Measurements from ENCODE around the gene DIPK1A.
"Not testable (repeated sequence)": the region's sequence is repeated elsewhere in the genome, so short reads cannot be mapped to it uniquely, and the experiment has no call there.

DIPK1A gene

DNA sequence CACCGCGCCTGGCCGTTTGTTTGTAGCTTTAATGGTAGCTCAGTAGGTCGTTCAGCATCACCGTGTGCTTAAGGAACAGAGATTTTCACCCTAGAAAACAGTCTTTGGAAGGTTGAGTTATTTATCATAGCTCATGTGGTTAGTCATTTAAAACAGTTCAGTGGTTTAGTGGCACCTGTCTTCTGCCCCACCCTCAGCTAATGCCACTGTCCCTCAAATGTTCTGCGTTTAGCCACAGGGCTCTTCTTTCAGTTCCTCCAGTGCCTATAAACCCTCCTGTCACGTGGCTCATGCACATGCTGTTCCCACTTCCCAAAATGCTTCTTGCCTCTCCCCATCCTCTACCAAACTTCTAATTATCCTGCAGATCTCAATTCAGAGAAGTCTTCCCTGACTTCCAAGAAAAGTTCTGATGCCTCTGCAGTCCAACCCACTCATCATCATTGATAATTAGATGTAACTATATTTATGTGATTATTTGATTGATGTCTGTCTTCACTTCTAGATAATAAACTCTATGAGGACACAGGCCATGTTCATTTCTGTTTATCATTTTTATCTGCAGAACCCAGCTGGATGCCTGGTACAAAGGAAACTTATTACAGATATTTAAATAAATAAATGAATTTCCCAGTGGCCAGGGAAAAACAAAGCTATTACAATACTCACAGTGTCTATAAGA lies 14.4 kb upstream of the DIPK1A start:
- DNase-seq = no peak

DNA sequence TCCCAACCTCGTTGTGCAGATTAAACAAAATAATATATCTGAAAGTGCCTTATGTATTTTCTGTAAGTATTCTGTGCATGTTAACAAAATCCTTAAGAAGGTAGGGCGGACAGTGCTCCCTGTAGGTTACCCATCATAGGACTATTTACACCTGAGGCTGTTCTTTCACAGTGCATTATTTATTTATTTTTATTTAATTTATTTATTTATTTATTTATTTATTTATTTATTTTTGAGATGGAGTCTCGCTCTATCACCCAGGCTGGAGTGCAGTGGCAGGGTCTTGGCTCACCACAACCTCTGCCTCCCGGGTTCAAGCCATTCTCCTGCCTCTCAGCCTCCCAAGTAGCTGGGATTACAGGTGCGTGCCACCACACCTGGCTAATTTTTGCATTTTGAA lies 12.8 kb upstream of the DIPK1A start:
- DNase-seq = not testable (repeated sequence)

DNA sequence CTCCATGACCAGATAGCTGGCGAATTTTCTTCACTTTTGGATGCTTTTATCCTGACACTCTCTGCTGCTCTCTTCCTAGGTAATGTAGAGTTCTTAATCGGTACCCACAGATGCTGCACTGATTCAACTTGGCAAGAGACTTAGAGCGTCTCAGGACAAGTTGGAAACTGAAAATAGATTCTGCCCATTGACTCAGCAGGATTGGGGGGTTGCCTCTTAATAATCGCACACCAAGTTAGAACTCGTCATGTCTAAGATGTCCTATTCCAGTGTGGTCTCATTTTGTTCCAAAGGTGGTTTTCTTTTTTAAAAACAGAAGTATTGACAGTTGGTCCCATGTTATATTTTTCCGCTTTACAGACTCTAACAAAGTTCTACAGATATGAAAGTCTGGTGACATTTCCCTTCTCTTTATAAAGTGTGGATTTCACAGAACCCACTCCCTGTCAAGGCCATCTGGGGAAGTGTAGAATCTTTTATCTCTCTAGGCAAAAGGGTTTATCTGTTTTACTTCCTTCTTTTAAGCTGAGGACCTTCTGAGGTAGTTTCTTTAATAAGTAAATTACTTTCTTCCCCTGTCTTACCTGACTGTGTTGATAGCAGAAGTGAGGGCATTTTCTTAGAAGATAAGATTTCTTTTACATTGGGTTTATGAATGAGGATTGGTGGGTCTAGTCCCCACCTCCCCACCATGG lies 12.1 kb upstream of the DIPK1A start:
- DNase-seq = no peak

DNA sequence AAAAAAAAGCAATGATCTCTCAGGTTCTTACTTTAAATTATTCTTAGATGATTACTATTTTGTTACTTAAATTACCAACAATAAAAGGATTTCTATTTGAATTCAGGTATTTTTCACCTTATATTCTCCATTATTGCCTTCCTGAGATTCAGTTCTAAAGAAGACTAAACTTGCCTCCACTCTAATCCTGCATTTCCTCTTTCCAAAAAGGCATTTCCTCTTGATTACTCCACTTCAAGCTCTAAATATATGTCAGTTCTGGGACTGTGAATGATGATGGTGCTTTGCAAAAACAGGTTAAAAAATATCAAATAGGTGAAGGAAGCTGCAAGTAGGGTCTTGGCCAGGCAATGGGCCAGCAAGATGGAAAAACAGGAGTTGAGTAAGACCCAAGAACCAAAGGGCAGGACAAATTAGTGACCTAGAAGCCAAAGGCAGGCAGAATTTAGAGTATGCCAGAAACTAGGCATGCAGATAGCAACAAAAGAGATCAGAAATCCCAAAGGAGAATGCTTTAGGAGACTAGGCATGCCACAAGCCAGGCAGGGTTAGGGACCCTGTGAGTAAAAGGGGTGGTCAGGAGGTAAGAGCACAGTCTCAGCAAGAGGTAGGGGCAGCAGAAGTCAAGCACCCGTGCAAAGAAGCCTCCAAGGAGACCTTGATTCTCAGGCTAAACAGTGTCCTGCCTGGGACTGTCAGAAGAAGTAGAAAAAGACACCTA lies 11.3 kb upstream of the DIPK1A start:
- DNase-seq = no peak

DNA sequence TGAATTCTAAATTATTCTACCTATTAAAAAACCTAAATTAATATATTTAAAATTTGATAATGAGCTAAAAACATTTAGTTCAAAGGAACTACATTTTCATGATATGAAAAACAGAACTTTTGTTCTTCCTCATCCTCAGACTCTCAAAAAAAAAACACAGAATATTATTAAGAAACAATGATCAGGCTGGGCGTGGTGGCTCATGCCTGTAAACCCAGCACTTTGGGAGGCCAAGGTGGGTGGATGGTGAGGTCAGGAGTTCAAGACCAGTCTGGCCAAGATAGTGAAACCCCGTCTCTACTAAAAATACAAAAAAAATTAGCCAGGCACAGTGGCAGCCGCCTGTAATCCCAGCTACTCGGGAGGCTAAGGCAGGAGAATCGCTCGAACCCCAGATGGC lies 10.7 kb upstream of the DIPK1A start:
- not testable (repeated sequence) for DNase-seq

DNA sequence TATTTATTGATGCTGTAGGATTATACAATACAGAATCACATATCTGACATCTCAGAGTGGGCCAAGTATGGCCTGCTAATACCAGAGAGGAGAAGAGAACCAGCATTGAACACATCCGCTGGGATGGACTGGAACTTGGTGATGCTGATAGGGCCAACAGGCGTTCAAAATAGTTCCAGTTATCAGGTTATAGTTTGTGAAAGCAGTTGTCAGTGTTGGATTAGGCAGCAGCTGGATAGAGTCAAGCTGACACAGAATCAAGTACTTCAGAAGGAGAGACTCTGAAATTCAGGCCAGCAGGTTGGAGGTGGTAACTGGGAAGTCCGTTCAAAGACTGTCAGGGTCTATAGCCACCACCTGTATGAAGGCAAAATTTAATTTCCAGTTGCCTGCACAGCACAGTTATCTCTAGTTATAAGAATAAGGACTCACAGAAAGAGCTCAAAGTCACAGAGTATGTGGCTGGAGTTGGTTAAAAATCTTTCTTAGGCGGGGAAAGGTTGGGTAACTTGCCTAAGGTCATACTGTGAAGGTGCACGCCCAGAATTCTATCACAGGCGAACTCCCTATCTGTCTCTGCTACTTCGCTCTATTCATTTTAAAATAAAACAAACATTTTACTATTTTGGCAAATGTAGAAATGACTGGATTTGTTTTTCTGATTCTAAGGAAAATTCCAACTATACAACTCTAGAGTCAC lies 9.9 kb upstream of the DIPK1A start:
- no peak for DNase-seq

DNA sequence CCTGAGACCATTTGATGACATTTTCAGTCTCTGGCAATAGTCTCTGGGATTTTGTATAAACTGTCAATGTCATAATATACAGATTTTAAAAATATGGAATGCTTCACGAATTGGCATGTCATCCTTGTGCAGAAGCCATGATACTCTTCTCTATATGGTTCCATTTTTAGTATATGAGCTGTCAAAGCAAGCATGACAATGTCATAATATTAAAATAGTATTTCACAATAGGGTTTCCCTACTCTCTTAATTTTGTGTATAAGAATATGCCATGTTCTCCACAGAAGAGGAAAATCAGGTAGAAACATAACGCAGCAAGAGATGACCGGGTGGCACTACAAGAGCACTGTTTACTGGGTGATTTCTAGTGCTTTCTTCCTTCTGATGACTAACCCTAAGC lies 8.3 kb upstream of the DIPK1A start:
- no peak for DNase-seq

DNA sequence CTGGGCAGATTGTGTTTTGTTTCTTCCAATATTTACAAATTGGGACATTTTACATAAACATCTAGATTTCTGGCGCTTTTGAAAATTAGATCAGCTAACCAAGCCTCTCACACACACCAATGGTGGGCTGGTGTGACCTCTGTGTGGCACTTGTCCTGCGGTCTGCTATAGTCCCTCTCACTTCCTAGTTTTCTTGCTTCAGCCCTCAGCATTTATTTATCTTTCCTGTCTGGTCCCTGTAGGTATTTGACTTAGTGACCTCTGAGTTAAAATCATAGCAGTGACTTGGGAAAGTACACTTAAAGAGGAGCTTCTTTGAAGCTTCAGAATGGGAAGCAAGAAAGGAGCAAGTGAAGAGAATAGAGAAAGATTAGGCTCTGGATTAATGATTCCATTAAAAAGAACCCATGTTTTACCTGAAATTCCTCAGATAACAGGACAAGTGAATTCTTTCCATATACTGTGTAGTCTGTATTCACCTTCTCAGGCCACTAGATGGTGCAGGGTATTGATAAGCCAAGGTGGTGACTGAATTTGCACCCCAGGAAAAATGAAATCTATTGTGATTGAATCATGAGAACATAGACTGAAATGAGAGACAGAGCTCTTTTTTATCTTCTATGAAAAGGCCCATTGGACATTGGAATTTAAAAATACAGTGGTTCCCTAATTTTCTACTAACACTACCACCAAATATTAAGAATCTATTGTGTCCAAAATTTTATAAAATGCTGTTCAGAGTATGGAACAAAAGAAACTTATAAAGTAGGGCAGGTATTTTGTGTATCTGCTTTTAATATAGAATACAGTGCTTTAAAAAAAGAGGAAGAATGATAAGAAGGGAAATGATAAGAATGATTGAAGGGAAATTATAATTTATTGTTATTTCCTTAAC lies 7.1 kb upstream of the DIPK1A start:
- peak; percentile 72 for DNase-seq

DNA sequence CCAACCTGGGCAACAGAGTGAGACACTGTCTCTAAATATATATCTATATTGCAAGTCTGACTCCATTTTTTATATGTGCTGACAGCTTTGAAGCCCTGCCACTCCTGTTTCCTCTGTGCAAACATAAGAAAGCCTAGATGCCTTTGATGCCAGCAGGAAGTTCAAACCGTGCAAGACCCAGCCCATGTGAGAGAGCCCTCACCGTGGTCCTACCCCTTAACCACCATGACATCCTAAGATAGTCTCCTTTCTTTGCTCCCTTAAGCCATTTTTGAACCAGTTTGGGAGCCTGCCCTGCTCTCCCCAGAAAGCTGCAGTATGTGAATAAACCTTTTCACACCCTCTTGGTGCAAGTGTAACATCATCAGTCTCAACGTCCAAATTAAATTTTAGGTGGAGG lies 3.7 kb upstream of the DIPK1A start:
- DNase-seq = peak; percentile 73

DNA sequence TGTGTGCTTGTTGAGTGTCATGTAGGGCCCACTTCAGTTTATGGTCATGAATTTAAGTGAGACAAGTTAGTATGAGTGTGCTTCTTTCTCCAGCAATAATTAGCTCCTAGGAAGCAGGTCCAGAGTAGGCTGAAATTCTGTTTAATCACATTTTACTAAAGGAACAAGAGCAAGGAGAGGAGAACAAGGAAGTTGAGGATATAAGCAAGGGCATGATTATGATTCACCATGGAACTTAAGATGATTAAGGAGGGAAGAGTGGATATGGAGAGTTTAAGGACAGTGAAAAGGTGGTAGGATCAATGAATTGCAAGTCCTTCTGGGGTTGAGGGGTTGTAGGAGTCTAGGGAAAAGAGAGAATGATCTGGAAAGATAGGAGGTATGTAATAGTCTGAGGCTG lies 3.1 kb upstream of the DIPK1A start:
- no peak for DNase-seq

DNA sequence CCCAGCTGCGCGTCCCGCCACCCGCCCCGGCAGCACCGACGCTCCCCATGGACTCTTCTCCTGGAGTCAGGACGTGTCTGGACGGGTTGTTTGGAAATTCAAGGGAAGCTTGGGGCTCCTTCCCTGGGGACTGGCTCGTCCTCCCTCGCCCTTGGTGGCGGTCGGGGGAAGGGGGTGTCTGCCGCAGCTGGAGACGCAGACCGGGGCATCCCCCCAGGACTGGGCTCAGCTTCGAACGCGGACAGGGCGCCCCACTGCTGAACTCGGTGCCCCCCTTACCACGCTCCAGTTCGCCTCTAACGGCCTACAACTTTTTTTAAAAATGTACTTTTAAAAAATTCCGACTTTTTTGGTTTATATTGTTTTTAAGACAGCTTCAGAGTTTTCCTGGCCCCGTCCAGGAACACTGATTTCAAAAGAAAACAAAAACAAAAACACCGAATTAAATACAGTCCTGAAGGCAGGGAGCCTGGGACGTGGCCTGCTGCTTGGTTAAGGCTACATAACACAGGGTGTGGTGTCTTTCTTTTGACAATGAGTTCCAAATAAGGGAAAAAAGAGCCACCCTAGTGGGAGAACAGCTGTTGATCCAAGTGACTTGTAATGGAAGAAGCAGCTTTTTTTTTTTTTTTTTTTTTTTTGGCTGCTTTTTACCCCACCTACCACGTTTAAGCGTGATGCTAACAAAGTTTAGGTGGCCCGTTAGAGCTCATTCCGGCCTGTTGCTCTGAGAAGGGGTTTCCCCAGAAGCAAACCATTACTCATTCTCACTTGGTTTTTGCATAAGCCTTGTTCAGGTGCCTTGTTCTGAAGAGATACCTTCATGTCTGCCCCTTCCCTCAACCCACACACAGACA lies 862 bp upstream of the DIPK1A start:
- DNase-seq = peak; percentile 93

DNA sequence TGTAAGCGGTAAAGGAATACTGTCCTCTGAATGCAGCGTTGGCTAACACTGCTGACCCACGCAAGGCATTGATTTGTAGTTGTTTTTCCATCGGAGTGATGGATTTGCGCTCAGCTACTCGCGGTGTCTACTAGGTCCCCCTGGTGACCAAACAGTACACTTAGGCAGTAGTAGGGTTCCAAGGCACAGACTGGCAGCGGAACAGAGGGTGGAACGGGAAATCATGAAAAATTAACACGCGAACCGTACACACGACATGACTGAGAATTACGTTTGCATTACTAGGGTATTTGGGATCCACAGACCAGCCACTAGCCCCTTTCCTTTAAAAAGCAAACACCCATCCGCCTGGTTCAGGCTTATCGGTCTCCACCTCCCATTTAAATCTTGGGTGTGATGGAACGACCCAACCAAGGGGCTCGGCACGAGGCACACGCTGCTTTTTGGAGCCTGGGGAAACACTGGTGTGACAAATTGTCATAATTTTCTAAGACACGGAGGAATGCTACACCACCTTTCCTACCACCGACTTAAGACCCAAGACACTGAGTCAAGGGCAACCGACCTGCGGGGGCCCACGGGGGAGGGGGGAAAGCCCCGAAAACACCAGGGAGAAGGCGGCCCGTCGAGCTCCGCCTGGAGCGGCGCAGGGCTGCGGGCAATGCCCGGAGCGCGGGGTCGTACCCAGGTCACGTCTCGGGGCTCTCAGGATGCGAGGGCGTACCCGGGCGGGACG lies 699 bp downstream of the DIPK1A start:
- DNase-seq = peak; percentile 83

DNA sequence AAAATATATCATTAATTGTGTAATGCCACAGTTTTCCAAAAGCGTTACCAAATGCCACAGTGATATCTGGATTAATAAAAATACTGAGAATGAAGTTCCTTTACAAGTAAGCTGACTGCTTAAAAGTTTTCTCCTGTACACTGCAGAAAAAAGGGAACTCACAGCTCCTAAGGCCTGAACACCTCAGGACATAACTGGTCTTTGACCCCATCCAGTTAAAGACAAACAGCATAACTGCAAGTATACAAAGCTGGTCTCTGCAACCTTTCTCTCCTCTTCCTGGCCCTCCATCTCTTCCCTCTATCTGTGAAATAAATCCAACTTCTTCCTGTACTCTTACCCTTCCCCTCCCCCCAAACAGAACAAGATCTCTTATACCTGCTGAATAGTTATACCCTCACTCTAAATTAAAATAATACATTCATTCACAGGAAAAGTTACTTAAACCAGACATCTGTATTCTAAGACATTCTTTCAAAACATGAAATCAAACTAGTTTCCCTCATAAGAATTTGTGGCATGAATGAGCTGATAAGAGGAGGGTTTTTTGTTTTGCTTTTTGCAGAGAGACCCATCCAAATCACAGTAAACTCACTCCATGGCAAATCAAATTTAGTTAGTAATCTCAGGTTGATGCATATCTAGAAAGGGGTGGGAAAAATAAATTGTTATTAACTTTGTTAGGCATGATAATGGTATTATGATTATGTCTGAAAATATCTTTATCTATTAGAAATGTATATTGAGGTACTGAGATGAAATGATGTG lies 2.9 kb downstream of the DIPK1A start:
- no peak for DNase-seq

DNA sequence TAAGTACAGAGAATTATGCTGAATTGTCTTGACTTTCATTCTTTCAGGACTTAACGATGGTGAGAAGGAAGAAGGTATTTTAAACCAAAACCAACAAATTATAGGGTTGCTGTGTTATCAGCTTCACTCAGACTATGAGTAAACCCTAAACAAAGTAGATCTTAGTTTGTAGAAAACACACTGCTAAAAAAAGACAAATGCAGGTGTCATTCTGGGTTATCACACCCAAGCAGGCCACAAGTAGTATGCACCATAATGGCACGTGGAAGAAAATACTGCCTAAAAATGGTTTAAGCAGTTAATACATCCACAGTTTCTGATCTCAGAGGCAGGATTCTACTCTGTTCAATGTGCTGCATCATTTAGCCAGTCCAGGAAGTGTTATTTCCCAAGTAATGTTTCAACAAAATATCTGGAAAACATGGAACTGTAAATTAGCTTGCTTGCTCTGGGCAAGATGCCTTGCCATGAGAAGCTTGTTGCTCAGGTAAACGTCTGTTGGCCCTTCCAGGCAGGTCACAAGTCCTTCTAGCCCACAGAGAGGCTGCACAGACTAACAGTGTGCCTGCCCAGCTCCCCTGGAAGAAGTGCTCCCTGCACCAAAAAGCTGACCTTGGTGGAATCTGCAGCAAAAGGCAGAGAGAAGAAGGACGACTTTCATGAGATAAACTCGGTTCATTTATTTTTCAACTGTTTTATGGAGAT lies 4.1 kb downstream of the DIPK1A start:
- DNase-seq = no peak

DNA sequence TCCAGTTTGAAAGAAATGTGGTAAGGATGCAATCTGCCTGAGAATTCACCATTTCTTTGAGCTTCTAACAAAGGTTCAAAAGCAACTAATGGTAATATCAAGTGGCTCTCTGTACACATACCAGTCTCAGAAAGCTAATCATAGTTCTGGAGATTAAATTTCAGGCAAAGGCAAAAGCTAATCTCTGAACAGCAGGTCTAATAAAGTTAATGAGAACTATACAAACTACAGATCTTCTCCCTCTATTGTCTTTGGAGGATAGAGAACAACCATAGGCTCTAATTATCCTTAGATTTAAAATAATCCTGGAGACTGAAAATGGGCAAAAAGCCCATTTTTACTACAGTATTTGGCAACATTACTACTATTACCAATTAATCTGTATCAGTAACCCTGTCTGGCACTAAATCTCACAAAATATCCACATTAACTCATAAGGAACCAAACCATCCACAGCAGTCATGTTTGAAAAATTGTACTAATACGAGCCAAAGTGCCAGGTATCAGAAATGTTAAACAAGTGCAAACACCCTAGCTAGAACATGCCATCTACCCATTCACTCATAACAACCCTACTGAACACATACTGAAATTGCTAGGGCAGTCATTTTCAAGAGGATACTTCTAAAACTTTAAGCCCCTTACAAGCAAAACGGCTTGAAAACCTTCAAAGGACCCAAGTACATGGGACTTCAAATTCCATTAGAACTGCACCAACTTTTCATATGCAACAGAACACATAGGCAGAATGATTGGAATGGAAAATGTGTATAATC lies 4.8 kb downstream of the DIPK1A start:
- no peak for DNase-seq

DNA sequence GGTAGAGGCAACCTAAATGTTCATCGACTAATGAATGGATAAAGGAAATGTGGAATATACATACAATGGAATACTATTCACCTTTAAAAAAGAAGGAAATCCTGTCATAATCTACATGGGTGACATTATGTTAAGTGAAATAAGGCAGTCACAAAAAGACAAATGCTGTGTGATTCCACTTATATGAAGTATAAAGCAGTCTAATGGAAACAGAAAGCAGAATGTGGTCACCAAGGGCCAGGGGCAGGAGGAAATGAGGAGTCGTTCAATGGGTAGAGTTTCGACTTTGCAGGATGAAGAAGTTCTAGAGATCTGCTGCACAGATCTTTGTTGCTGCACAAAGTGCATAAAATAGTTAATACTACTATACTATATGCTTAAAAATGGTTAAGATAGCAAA lies 7.8 kb downstream of the DIPK1A start:
- peak; percentile 66 for DNase-seq

DNA sequence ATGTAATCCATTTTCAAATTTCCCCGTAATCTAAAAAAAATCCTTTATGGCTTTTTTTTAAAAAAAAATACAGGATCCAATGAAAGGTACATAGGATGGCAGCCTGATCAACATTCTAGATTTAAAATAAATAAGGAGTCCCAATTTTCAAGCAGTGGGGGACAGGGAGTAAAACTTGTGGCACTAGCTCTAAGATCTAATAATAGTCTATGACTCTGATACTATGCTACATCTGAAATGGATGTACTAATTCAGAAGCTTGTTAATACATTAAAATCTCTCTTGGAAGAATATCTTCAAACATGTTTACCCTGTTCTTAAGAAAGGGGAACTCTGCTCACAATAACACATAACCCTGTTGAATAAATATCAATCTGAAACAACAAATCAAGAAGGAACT lies 8.5 kb downstream of the DIPK1A start:
- no peak for DNase-seq

DNA sequence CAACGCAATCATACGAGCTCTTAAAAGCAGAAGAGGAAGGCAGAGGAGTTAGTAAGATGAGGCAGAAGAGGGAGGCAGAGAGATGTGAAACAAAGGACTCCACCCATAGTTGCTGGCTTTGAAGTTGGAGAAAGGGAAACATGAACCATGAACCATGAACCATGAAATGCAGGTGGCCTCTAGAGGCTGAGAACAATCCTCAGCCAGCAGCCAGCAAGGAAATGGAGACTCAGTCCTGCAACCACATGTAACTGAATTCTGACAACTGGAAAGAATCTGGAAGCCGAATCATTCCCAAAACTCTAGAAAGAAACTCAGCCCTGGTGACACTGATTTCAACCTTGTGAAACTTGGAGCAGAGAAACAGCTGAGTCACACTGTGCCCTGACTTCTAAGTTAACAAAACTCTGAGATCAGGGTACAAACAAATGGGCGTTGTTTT lies 10.1 kb downstream of the DIPK1A start:
- peak; percentile 56 for DNase-seq
